Measurements from ENCODE around the gene SMAD7.
A peak's percentile ranks its signal among the peaks of the same experiment; 100 is the strongest.

SMAD7 gene

DNA sequence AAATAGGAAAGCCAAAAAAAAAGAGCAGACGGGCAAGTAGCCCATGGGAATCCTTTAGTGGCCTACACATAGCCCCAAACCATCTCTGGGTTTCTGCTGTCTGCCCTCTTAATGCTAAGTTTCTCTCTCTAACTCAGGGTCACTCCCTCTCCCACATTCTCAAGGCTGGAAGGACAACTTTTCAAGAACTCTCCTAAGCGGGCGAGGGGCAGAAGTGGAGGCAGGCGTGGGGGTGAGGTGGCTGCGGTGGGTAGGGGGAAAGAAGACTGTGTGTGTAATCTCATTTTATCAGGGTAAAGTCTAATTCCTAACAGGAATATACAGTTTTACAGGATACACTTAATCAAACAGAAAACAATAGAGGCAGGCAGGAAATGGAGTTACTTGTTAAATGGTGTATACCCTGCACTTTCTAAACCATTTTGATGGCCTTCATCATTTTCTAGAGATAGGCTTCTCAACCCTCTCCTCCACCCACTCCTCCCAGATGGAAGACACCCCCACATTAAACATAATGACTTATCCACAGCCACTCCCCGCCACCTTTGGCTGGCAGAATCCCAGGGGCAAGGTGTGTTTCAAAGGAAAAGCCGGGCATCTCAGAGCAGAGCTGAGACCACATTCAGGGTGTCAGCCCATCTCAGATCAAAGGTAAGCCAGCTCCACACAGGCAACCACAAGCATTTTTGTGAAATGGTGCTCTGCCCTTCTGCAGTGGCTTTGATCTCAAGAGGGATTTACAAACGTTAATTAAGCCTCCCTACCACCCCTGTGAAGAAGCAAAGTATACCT is 6.8 kb downstream of the SMAD7 start:
- DNase-seq: no peak

DNA sequence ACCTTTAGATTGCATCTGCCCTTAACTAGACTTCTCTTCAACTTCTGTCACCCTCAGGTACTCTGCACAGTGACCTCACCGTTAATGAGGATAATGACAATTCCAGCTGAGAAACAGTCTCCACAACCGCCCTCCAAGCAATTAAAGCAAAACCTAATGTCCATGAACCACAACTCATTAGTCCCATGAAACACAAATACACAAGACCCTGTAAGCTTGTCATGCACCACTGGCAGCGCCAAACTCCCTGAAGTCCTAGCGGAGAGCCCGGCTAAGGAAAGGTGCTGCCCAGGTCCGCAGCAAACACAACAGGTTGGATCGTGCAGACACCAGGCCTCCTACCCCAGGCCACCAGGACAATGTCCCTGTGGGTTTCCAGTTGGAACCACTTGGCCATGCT is 7.4 kb downstream of the SMAD7 start:
- no peak for DNase-seq

DNA sequence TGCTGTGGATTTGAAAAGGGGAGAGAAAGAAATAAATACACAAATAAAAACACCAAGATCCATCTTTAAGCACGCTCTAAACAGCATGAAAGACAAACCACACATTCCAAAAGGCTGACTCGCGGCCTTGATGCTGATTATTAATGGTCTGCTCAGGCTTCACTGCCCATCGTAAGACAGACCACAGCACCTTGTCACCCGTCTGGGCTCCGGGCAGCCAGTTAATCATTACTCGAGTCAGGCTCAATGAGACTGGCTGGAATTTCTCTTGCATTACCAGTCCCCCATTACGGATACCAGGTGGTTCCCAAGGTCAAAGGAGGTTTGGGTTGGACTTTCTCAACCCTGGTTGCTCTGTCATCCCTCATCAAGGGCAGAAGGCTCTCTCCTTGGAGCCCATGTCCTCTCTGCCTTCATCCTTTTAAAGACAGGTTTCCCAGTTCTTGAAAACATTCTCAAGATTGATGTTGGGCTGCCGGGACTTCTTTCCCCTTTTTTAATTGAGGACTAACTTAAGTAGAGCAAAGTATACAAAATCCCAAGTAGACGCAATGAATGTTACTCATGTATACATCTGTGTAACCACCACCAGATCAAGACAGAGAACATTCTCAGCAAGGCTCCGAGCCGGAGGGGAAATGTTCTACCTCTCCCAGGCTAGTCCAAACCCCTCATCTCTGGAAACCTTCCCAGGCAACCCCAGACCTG is 8.1 kb downstream of the SMAD7 start:
- DNase-seq: no peak

DNA sequence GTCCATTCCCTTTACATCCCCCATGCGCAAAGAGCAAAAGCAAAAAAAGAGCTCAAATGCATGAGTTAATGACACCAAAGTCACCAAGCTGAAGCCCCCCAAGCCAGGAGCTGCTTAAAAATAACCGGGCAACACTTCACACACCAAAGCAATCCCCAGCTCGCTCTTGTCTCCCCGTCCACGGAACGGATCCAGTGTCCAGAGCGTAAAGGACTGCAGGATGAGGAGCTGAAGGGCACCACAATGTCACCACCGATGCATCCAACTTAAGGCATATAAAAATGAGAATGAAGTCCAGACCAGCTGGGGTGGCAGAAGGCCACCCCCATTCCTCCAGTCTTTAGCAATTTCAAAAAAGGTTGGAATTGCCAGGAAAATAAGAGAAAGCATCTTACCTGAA is 8.7 kb downstream of the SMAD7 start:
- no peak for DNase-seq

DNA sequence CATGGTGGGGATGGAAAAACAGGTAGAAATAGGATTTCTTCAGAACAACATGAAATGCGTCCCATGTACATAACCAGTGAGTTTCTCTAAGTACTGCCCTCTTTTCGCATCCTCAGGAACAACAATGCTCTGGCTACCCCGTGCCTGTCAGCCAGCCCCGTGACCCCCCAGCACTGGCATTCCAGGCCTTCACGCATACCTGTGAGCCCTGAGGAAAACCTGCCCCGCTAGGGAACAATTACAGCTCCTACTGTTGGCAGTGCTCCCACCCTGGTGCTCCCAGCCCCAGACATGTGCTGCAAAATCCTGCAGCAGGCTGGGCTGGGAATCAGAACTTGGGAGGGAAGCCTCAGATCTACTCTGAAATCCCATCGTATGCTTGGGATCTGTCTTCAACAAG is 9.1 kb downstream of the SMAD7 start:
- DNase-seq: no peak

DNA sequence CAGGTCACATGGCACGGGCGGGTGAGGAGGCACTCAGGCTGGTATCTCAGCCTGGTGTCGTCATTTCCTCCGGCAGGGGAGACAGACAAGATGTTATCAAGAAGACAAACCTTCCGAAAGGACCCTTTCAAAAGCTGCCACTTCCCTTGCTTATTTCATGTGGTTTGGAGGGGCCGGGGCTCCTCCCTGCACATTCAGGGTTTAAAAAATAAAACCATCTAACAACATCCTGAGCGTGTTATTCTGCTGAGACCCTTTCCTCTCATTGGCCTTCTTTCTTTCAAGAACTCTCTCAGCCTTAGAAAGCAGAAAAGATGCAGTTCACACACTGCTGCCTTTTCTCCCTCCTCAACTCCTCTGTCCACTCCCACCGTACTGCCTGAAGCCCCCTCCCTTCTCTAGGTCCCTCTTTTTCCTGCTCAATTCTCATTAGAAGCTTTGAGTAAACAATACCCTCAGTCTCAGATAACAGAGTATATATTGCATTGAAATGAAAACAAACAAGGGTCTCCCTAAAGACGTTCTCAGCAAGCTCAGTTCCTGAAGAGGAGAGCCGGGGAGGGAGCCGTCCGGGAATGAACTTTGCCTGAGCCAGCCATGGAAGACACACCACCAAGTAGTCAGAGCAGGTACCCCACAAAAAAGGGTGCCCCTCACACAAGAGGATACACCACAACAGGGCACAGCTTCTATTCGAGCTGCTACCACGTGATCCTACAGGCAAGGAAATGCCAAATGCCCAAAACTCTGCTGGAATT is 9.7 kb downstream of the SMAD7 start:
- no peak for DNase-seq

DNA sequence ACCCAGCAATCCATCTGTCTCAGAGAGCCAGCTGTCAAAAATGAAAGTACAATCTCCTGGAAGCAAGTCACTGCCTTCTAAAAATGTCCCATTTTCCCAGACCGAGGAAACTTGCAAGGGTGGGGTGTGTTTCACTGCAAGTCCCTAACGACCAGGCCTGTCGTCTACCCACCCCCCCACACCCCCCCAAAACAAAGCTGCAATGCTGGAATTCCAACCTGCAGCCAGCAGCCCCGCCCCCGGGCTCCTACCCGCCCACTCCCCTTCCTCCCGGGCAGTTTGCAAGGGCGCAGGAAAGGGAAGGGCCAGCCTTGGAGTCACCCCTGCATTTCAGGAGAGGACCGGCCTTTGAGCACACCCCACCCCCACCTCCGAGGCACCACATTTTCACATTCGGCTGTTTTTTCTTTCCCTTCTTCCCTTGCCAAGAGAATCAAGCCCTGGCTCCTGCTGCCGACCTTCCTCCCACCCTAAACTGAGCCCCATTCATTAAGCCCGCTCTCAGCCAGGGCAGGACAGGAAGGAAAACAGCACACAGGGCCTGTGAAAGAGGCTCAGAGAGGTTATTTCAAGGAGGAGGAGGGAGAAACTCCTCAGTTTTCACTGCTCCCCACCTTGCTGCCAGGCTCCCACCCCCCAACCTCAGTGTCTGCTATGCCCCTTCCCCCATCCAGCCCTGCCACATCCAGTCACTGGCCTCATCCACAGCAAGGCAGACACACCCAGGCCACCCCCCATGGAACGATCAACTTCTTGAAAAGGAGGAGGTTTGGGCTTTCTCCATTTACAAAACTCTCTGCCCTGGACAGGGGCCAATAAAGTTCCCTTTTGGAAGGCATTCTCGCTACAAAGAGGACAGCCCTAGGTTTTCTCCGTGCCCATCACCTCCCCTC is 11.3 kb downstream of the SMAD7 start:
- DNase-seq: peak; percentile 70

DNA sequence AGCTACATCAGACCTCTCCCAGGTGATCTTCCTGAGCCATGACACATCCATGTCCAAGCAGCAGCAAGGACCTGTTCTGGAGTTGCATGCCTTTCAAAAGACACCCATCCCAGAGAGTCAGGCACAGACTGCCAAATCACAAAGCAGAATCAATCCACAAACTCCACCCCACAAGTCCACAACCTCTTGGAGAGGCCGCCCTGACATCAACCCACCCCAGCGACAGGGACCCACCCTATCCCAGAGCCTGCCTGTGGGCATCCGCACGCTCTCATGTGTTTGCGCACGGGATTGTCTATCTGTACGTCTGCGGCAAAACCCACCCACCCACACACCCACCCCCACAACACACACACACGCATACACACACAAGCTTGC is 11.9 kb downstream of the SMAD7 start:
- DNase-seq: no peak

DNA sequence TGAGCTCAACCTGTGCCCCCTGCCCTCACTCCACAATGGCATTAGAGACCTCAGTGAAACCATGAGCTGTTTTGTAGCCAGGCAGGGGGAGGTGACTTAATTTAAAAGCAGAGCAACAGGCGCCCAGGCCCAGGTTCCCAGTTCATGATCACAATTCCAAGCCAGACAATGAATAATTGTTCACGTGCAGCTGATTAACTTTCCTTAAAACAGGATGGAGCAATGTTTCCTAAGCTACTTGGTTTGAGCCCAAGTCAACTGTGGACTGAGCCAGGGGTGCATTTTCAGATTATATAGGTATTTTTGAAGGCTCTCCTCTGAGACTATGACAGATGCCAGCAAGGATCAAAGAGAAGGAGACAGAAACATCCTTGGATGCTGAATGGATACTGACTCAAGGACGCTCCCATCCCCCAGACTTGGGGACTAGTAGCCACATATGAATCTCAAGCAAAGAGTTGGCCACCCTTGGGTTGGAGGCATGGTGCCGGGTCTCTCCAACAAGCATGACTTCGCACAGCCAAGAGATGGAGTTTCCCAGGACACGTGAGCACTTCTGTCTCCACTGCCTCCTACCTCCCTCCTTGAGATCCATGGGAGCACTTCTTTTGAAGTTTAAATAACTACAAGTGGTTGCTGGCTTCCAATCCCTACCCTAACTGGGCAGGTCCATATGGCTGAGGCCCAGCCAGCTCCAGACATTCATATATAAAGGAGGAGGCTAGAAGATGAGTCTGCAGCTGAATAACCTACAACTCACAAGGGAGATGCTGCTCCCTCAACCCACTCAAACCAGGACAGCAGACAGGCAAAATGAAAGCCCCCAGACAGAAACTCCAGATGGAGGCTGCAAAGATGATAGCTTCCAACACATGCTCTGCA is 12.7 kb downstream of the SMAD7 start:
- DNase-seq: no peak

DNA sequence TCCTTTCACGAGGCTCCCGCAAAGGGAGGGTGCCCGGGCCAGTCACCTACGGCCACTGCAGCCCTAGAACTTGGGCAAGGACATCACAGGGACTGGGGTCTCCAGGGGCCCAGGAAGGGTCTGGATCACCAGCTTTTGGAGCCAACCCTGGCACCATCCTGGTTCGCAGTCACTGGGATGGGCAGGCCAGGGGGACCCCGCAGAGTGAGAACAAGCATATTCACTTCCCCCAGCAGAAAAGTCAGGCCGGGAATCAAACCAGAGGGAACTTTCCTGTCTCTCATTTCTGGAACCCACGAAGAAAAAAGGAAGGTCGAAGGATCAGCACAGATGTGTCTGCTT is 15.4 kb downstream of the SMAD7 start:
- no peak for DNase-seq

DNA sequence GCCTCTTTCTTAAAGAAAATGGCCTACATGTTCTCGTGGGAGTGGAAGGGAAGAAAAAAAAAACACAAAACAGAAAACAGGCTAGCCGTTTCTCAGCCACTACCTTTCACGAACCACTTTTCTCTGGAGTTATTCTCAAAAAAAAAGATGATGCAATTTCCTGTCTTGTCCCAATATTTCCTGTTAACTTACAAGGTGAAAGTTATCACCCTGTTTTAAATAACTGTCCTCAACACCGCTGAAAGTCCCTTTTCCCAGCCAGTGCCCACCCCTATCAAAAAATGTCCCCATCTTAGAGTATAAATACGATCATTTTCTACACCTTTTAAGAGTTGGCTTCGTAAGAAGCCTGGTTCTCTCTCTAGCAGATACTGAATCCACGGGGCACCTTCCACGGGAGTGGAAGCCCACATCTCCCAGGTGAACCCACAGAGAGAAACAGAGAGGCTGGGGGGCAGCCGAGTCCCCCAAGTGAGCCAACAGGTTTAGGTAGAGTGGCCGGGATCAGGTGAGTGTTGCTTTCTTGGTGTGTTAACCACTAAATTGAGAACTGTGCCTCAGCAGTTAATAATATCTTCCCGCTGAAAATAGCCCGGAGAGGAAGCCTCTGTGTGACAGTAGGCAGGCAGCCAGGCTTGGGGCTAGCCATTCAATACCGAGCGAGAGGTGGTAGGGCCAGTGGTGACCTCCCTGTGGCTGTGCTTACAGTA is 15.9 kb downstream of the SMAD7 start:
- no peak for DNase-seq

DNA sequence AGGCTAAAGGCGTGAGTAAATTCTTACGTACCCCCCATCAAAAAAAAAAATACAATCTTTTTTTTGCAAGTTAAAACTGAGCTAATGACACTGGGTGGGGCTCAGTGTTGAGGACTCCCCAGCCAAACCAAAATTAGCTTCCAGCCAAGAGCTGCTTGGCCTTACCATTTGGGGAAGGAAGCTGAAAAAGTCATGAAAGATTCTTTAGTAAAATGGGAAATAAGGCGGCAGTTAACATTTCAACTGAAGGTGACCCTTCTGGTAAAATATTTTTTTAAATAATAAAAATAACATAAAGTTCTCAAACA is 16.4 kb downstream of the SMAD7 start:
- DNase-seq: peak; percentile 49

DNA sequence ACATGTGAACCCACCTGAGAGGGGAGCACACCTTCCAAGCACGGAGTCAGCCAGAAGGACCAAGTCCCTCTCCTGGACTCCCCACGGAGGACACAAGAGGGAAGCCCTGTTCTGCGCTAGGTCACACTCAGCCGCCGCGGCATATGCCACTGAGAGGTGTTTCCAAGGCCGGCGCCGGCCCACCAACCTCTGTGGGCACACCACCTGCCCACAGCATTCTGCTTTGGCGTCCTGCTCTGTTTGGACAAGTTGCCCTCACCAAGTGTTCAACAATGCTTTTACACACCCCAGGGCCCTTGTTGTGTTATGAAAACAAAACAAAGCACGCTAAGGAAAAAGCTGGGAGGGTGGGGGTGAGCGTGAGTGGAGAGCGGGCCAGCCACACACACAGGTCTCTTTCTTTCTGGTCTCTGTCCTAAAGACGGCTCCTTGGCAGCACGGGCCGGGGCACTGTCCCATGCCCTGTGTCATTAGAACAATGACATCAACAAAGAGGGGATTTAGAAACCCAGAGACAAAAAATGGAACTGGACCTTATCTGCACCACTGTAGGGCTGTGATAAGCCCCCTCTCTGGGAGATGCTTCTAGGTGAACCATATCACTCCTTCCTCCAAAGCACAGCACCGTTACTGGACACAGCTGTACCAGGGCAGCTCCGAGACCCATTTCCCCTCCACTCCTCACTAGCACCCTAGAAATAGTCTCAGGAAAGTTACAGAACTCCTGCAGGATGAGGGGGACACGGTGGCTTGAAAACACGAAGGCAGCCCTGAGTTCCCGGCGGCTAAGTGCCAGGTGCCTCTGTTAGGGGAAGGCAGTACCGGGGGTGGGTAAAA is 17.0 kb downstream of the SMAD7 start:
- no peak for DNase-seq

DNA sequence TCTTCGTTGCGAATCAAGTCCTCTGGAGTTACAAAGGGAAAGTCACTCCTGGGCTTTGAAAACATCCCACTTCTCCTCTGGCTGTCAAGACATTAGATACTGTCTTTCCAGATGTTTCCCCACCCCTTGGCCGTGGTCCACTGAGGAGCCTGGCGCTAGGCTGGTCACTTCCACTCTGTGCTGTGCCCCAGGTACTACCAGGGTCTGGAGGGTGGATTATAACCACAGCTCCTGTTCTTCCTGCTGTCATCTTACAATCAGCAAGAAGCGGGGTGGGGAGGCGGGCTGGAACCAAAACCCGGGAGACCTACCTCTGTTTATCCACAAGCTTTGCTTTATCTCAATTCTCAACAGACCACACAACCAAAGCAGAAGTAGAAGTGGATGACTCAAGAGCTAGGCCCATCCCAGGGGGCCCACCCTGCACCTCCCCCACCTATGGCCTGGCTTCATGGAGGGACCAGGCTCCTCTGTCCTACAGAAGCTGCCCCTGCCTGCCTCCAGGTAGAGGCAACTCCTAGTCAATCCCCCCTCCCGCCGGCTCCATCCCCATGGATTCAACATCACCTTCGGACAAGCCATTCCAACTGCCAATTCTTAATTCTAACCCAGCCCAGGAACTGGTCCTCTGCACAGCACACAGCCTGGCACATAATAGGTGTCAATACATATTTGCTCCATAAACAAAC is 17.8 kb downstream of the SMAD7 start:
- DNase-seq: no peak

DNA sequence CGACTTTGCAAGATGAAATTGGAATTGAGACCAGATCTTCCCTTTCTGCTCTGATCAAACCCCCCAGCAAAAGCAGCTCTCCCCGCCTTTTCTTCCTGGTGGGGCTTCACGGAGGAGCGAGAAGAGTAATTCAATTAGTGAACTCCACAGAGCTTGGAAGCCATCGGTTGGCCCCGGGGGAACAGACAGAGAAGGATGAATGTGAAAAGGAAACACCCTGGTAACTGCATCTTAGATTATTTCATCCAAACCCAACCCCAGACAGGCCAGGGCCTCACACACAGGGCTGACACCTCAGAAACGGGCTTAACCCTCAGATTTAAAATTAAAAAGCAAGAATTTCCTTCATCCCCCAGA is 18.3 kb downstream of the SMAD7 start:
- no peak for DNase-seq

DNA sequence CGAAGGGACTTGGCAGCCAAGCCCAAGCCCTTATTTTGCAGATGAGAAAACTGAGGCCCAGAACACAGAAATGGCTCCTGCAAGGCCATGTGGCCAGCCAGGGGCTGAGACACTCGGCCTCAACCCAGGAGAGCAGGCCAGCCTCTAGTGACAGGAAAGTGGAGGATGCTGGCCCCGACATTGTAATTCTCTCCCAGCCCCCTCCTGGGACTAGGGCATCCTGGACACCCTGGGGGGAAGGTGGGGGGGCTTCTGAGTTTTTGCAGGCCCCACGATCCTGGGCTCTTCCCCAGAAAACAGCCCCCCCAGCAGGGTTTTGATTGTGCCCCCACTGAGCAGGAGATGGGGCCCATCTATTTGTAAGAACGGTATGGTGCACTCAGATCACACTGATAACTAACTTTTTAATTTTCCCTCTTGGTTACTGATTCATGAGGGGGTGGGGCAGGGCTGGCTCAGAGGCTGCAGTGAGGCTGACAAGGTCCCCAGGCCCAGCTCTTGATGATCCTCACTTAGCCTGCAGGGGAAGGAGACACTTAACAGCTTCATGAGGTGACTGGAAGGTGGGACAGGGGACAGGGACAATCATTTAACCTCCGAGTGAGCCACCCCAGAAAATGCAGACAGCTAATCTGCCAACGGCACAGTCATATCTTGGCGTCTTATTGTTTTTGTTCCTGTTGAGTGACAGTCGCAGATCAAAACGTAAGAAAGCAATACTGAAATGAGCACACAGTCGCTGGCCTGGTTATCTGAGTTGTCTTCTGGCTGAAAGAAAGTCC is 18.9 kb downstream of the SMAD7 start:
- no peak for DNase-seq

DNA sequence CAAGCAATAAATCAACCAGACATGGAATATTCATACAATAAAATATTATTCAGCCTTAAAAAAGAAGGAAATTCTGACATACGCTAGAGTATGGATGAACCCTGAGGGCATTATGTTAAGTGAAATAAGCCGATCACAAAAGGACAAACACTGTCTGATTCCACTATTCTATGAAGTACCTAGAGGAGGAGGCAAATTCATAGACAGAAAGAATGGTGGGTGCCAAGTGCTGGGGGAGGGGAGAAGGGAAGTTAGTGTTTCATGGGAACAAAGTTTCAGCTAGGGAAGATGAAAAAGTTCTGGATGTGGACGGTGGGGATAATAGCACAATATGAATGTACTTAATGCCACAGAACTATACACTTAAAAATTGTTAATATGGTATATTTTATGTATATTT is 19.8 kb downstream of the SMAD7 start:
- no peak for DNase-seq

DNA sequence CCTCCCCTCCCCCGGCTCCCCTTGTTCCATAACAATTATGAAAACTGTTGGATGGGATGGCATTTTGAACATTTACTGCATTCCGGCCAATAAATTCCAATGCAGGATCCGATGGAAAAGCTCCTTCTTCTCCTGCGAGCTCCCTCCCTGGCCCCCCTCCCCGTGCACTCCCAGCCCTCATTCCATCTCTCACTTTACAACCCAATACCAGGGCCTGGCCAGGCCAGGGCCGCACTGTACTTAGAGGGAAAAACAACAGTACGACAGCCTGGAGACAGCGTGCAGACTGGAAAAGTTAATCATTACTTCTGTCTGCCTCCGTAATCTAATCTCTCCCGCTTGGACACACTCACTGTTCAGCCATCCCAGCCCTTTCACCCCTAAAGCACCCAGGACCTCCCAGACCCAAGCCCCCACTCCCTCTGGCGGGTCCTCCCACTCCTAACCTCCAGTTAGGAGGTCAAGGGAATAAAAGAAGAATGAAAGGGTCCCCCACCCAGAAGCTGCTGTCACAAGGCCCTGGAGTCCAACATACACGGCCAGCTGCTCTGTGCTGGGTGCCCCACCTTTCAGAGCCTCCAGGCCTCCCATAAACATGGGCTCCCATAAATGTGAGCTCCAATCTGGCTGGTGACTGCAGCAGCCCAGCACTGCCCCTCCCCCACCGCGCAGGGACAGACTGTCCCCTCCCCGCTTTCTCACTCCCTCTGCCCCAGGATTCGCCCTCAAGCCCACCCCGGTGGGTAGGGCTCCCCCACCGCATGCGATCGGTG is 20.6 kb downstream of the SMAD7 start:
- no peak for DNase-seq
